ENCODE measurements around the gene RAB3D. TPM values are rescaled to one million over a fixed set of nuclear protein-coding genes. Genes with fewer than 3 reads are reported as not detected.

Gene RAB3D
- total RNA-seq, 1 experiment from 2014 or later, result 29.4 TPM

DNA sequence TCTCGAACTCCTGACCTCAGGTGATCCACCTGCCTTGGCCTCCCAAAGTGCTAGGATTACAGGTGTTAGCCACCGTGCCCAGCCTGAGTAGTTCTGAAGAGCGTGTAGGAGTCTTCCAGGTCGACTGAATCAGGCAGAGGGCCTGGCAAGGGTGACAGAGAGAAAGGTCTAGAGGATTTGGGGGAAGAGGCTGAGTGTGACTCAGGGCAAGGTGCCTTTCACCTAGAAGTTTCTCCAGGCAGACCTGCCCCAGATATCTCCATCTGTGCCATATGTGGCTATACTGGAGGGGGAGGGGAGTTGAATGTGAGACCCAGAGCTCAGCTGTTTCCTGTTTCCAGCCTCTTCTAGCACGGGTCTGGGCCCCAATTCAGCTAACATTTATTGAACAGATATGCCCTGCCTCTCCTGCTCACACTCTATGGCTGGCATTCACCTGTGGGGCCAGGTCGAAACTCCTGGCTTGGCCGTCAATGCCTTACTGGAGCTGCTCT, 8.1 kb upstream of the RAB3D start:
- H3K27me3 Mint-ChIP-seq (ENCODE audit: low read depth), result peaks cover 13% of the 10 kb centered on the region
- Histone ChIP-seq H2BK20ac (ENCODE audit: low read depth, low read length, poor library complexity, severe bottlenecking) (no peak overlapping the region), H3K79me1 (ENCODE audit: insufficient read depth, low read depth, low read length, poor library complexity, severe bottlenecking) (no peaks in the 10 kb centered on the region), H3K27ac (ENCODE audit: insufficient read length, low read depth, low read length) (no peak overlapping the region), H3K9me3 (ENCODE audit: control insufficient read depth, low read depth, low read length) (no peaks in the 10 kb centered on the region), H3K79me2 (ENCODE audit: insufficient read depth, low read length) (no peaks in the 10 kb centered on the region), H3T11ph (ENCODE audit: low read length) (no peak overlapping the region), H2BK120ac (ENCODE audit: low read depth, low read length, poor library complexity, severe bottlenecking) (no peak overlapping the region), H4K20me1 (ENCODE audit: control insufficient read depth, insufficient read depth, insufficient read length) (no peaks in the 10 kb centered on the region), H2BK15ac (ENCODE audit: low read depth, low read length) (no peak overlapping the region), H3K56ac (ENCODE audit: insufficient read length, low read depth, low read length) (no peak overlapping the region), H4K5ac (ENCODE audit: insufficient read length, low read depth, low read length) (no peak overlapping the region), H3K4me1 (ENCODE audit: insufficient read depth, low read length) (no peaks in the 10 kb centered on the region; the same call in 1 of the 2 replicates), H3K18ac (ENCODE audit: insufficient read length, low read depth, low read length) (no peak overlapping the region), H2AK5ac (ENCODE audit: insufficient read length, low read length) (no peak overlapping the region), H2BK5ac (ENCODE audit: insufficient read length, low read length) (no peak overlapping the region), H3K27me3 (ENCODE audit: insufficient read depth, low read length) (no peaks in the 10 kb centered on the region), H3K23me2 (ENCODE audit: insufficient read length, low read depth, low read length, poor library complexity, severe bottlenecking) (peaks cover 8% of the 10 kb centered on the region), H3K4ac (ENCODE audit: low read depth, low read length) (no peak overlapping the region), H2AFZ (ENCODE audit: low read length) (no peak overlapping the region), H3K4me2 (ENCODE audit: insufficient read depth, insufficient read length, low read length) (no peak overlapping the region), H4K8ac (replicated peaks; ENCODE audit: insufficient read length, low read depth, low read length) (no peak overlapping the region), H3K23ac (ENCODE audit: insufficient read length, low read depth, low read length) (no peak overlapping the region), H3K9ac (ENCODE audit: extremely low read depth, insufficient read length, low read length) (no peak overlapping the region), H4K91ac (ENCODE audit: insufficient read length, low read depth, low read length) (no peak overlapping the region), H3K14ac (ENCODE audit: insufficient read depth, low read length) (no peak overlapping the region; the same call in 1 of the 2 replicates), H2BK12ac (ENCODE audit: insufficient read length, low read depth, low read length) (no peak overlapping the region)
- H3K4me3 Mint-ChIP-seq, result peak overlapping the region in 1 of 2 experiments; percentile 94; a peak in 3 of 5 replicates
- H3K4me1 Mint-ChIP-seq, result peaks cover 19 to 22% of the 10 kb centered on the region in 2 experiments
- no peak overlapping the region for H3K27ac Mint-ChIP-seq
- DNase-seq, result no peak
- peaks cover 3 to 7% of the 10 kb centered on the region in 2 experiments; a peak in 3 of 5 replicates for H3K9me3 Mint-ChIP-seq
- H3K36me3 Mint-ChIP-seq (ENCODE audit: insufficient read depth in 1 of 3, low read depth in 3 of 3), result peaks cover 0 to 9% (median 3%) of the 10 kb centered on the region in 3 experiments; a peak in 5 of 7 replicates
- TF ChIP-seq, protein P1, sequence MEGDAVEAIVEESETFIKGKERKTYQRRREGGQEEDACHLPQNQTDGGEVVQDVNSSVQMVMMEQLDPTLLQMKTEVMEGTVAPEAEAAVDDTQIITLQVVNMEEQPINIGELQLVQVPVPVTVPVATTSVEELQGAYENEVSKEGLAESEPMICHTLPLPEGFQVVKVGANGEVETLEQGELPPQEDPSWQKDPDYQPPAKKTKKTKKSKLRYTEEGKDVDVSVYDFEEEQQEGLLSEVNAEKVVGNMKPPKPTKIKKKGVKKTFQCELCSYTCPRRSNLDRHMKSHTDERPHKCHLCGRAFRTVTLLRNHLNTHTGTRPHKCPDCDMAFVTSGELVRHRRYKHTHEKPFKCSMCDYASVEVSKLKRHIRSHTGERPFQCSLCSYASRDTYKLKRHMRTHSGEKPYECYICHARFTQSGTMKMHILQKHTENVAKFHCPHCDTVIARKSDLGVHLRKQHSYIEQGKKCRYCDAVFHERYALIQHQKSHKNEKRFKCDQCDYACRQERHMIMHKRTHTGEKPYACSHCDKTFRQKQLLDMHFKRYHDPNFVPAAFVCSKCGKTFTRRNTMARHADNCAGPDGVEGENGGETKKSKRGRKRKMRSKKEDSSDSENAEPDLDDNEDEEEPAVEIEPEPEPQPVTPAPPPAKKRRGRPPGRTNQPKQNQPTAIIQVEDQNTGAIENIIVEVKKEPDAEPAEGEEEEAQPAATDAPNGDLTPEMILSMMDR (conservative IDR thresholded peaks at IDR 0.05), result no peak
- WGBS (ENCODE audit: extremely low coverage, insufficient read length, low lambda C conversion rate), result no CpG with 5 or more reads among the region's 7 CpGs

Measured in H9 (cell line).